Tibial nerve (tissue), 3 donors: Measurements from ENCODE around the gene TRPM4.

Experiments used
- POLR2A ChIP-seq, 2 donors: fragments of 450-650 bp; IDR thresholded peaks; one replicate each; pipeline ENCODE4 v1.6.1; 2017; ENCODE audit warnings: antibody characterized with exemption in 2 of 2, mild to moderate bottlenecking in 2 of 2, moderate library complexity in 2 of 2
- TF ChIP-seq, protein P1 (sequence below), 5 experiments: fragments of 200-600 bp in 3 of 5; fragments of 450-650 bp in 2 of 5; sonication (generic) in 3 of 5; IDR thresholded peaks; one replicate each; pipeline ENCODE4 v1.5.1; 2016 to 2019; ENCODE audit warnings: antibody characterized with exemption in 5 of 5, mild to moderate bottlenecking in 3 of 5, moderate library complexity in 2 of 5

DNA sequence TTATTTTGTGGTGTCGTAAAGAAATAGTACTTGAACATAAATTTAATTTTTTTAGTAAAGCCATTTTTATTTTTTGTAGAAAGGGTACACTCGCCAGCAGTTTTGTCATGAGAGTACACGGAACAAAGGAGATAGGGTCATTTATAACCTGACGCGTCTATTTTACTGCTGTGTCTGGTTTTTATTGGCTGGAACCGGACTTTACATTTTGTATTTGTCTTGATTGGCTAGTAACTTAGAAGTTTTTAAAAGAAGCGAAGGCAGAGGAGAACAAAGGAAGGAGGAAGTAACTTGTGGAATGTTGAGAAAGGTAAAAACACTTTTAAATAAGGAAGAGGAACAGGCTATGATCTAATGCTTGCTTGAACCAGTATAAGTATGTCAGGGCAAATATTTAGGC, 43.5 kb downstream of the TRPM4 start:
- TF ChIP-seq, protein P1, sequence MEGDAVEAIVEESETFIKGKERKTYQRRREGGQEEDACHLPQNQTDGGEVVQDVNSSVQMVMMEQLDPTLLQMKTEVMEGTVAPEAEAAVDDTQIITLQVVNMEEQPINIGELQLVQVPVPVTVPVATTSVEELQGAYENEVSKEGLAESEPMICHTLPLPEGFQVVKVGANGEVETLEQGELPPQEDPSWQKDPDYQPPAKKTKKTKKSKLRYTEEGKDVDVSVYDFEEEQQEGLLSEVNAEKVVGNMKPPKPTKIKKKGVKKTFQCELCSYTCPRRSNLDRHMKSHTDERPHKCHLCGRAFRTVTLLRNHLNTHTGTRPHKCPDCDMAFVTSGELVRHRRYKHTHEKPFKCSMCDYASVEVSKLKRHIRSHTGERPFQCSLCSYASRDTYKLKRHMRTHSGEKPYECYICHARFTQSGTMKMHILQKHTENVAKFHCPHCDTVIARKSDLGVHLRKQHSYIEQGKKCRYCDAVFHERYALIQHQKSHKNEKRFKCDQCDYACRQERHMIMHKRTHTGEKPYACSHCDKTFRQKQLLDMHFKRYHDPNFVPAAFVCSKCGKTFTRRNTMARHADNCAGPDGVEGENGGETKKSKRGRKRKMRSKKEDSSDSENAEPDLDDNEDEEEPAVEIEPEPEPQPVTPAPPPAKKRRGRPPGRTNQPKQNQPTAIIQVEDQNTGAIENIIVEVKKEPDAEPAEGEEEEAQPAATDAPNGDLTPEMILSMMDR (IDR thresholded peaks at IDR 0.05) = no peak
- no peak for TF ChIP-seq POLR2A (IDR thresholded peaks at IDR 0.05)
